CD4-positive, alpha-beta T cell treated with Interleukin-21 for 1 hour (primary cell): ENCODE results near the gene FSTL5.

Experiments used
- DNase-seq: peaks from one replicate; pipeline ENCODE4 v3.0.0-alpha.2; 2020

Gene FSTL5

GRCh38 chr4:161936625-161937550 lies 226.9 kb downstream of the FSTL5 start:
- no peak for DNase-seq

DNA sequence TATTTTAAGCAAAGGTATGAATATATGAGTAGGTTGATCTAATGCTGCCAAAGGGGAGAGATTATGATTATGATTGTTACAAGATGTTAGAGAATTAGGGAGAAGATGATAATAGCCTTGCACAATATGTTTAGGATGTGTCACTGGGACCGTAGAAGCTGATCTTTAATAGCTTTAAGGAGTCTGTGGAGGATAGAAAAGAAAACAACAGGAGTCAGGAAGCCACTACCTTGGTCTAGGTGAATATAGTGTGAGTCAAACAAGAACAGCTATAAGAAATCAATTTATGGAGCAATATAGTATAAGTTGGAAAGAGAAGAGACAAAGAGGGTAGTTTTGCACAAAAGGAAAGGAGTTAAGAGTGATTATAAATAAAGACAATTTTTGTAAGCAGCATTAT lies 232.7 kb downstream of the FSTL5 start:
- no peak for DNase-seq

GRCh38 chr4:161929956-161930355 lies 233.8 kb downstream of the FSTL5 start:
- DNase-seq = no peak

- no peak for DNase-seq
These were observed 237.6 kb downstream of the FSTL5 start for GRCh38 chr4:161926033-161926828.

- DNase-seq = no peak
These were observed 243.3 kb downstream of the FSTL5 start for GRCh38 chr4:161920304-161921052.

DNA sequence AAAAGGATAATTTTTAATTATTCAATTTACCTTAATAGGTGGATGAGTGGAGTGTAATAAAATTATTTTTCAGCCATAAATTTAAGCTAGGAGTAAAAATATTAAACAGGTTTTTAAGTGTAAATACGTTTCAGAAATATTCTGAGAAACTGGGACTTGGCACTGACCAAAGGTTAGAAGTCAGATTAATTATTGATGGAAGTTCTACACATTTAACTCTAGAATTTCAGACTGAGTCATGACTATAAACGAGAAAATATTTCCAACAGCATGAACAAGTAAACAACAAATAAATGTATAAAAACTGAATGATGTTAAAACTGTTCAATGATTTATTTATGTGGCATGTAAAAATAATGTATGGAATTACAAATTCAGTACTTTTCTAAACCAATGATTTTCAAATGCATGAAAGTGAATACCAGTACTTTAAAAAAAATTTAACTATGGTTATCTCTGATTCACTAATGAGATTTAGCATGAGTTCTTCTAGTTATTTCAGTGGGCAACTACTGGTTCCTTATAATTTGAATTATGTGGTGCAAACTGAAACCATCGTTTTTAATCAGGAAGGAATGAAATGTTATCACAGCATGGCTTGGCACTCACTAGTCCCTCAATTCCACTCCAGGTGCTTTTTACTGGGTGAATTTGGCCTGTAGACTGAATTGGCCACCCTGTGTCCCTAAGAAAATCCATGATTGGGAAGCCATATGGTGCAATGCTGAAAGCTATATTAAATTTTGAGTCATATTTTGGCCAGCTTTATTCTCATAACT lies 244.2 kb downstream of the FSTL5 start:
- no peak for DNase-seq

DNA sequence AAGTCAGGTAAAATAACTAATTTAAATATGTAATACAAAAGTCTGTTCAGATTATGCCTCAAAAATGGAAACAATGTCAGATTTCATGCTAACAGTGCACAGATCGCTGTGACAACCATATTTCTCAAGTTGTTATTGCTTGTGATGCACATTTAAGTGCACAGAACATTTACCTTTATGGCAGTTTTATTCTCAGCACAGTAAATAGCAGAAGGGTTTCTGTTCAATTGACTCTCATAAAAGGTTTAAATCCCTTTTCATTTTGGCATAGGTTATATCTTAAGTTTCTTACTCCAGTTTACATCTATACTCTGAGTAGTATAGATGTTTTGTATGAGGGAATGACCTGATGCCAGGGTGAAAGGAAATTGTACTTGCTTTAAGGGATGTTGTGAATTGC lies 247.8 kb downstream of the FSTL5 start:
- DNase-seq = no peak

DNA sequence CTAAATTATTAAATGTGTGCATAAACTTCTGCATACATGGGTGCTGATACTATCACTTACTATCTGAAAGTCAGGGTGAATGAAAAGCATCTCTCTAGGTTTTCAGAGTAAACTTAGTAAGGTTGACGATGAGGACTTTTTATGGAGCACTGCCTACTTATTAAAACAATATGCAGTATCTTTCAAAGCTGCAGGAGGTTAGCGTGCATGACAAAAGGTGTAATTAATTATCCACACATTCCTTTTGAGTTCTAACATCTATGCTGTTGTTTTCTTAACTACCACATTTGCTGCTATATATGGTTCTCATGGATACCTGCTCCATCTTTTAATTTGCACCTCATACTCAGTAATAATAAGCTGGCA lies 256.2 kb downstream of the FSTL5 start:
- DNase-seq = no peak

- no peak for DNase-seq
These were observed 256.8 kb downstream of the FSTL5 start for GRCh38 chr4:161906836-161907589.

- no peak for DNase-seq
These were observed 263.7 kb downstream of the FSTL5 start for GRCh38 chr4:161900110-161900509.

DNA sequence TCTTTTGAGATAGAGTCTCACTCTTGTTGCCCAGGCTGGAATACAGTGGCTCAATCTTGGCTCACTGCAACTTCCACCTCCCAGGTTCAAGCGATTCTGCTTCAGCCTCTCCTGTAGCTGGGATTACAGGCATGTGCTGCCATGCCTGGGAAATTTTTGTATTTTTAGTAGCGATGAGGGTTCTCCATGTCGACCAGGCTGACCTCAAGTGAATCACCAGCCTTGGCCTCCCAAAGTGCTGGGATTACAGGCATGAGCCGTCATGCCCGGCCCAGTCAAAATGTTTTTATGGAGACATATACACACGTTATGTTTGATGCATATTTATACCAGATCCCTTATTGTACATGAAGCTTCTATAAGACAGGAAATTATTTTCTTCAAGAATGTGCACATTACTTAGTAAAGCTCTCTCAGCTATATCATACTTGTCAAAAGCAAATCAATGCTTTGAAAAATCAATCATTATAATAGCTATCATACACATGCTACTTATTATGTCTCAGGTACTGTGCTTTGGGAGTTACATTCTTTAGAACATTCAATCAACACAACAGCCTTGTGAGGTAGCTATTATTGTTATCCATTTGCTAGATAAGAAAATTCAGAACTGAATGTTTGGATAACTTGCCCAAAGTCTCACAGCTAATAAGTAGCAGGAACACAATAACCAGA lies 269.2 kb downstream of the FSTL5 start:
- DNase-seq = no peak

- DNase-seq = no peak
These were observed 269.8 kb downstream of the FSTL5 start for GRCh38 chr4:161894014-161894413.

DNA sequence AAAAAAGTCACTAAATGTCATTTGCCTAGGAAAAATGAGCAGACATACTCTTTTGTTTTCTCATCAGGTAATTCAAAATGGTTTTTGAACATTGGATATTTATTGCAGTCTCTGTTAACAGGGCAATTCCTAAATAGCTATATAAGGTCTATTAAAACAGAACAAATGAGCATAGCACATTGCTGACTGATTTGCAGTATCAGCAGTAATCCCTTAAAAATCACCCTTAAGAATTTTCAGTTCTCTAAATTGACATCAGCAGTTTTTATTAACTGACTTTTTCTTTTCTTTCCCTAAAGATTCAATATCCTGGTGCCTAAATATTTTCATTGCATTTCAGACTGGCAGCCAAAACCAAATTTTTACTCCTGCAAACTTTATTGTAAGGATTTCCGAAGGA lies 270.2 kb downstream of the FSTL5 start:
- DNase-seq = no peak

DNA sequence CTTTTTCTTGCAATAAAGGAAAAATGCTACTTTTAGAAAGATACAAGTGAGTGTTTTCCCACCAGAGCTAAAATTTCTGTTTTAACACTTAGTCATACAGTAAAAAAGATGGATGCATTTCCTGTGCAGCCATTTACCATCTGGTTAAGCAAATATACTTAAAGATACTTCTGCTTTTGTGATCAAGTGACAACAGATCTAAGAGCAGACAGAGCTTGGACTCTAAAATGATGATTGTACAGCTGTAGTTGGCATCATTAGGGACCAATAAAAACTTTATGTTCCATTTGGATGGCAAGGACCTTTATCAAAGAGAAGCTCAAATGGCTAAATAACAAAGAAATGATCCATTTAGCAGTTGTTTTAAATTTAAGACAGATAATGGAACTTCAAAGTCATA lies 270.8 kb downstream of the FSTL5 start:
- no peak for DNase-seq

DNA sequence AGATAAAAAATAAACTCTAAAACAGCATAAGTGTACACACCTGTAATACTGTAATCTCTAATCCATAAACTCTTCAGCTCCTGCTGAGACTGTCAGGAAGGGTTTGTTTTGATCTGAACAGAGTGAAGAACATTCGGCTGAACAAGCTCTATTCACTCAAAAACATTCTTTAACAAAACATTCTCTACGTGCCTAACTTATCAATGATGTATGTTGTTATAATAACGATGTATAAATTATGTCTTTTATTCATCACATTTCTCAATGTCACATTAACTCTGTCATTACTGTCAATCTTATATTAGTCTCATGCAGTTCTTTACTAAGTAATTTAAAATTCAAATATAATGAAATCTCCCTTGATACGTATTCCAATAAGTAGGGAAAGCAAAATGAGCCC lies 280.6 kb downstream of the FSTL5 start:
- DNase-seq = no peak

DNA sequence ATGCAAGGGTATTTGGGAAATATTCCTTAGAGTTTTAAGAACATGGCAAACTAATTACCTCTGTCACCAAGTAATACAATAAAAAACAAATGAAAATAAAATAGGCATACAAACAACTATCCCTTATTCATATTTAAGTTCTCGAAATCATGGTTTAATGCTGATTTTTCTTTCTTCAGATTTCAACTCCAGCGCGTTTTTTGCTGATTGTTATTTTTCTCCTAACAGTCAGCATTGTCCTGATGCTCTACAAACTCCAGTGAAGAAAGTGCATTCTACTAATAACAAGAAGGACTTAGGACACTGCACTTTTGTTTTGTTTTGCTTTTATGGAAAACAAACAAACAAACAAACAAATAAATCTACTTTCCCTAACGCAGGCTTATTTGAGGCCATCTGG lies 282.4 kb downstream of the FSTL5 start:
- DNase-seq = no peak

DNA sequence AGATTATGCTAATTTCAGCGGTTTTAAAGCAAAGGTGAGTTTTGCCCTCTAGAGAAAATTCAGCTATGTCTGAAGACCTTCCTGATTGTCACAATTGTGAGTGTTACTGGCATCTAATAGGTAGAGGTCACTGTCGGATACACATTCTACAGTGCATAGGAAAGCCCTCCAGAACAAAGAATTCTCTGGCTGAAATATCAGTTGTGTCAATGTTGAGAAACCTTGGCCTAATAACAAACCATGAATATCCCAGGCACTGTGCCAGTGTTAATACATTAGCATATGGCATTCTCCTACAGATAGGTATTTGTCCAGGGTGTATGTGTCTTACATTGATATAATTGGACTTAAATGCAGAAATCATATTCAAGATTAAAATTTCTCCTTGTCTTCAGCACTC lies 294.3 kb downstream of the FSTL5 start:
- DNase-seq = no peak

GRCh38 chr4:161856711-161857326 lies 307.0 kb downstream of the FSTL5 start:
- DNase-seq = no peak

DNA sequence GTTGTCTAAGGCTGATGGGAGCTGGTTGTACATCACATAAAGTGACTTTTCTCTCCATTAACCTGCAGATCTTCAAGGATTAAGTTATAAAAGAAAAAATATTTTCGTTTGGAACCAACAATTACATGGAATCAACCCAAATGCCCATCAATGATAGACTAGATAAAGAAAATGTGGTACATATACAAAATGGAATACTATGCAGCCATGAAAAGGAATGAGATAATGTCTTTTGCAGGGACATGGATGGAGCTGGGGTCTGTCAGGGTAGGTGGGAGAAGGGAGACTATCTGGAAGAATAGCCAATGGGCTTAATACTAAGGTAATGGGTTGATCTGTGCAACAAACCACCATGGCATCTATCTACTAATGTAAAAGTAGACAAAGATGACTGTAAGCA lies 313.2 kb downstream of the FSTL5 start:
- DNase-seq = no peak

DNA sequence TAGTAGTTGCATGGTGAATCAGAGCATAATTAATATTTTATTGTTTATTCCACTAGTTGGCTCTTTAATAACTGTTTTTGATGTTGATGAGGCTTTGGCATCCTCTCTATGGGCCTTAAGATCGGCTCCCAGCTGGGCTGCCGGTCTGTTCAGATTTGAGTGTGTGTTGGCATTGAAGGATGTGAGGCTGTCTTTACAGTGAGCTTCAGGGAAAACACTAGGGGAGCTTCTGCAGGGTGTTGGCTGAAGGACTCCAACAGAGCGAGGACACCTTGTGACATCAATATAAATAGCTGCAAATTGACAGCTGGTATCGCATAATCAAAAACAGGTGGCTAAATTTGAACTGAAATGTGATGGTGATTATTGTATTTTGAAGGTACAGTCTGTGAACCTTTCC lies 322.0 kb downstream of the FSTL5 start:
- no peak for DNase-seq

DNA sequence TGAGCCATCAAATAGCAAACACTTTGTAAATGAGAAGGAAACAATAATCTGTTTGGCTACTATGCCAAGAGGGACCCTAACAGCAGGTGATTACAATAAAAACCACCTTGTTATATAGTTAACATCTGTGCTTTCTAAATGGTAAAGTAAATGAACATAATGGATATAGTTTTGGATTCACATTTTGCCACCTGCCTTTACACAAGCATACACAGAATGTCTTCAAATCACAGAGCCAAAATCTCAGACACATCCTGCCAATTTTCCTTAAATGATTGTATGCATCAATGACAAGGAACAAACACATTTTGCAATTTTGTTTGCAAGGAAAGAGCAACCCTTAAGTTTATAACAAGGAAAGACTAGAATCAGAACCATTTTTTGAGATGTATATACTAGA lies 334.2 kb downstream of the FSTL5 start:
- DNase-seq = no peak
